ENCODE measurements around the gene ADAMTS2.
A peak's percentile ranks its signal among the peaks of the same experiment; 100 is the strongest.

Gene ADAMTS2

DNA sequence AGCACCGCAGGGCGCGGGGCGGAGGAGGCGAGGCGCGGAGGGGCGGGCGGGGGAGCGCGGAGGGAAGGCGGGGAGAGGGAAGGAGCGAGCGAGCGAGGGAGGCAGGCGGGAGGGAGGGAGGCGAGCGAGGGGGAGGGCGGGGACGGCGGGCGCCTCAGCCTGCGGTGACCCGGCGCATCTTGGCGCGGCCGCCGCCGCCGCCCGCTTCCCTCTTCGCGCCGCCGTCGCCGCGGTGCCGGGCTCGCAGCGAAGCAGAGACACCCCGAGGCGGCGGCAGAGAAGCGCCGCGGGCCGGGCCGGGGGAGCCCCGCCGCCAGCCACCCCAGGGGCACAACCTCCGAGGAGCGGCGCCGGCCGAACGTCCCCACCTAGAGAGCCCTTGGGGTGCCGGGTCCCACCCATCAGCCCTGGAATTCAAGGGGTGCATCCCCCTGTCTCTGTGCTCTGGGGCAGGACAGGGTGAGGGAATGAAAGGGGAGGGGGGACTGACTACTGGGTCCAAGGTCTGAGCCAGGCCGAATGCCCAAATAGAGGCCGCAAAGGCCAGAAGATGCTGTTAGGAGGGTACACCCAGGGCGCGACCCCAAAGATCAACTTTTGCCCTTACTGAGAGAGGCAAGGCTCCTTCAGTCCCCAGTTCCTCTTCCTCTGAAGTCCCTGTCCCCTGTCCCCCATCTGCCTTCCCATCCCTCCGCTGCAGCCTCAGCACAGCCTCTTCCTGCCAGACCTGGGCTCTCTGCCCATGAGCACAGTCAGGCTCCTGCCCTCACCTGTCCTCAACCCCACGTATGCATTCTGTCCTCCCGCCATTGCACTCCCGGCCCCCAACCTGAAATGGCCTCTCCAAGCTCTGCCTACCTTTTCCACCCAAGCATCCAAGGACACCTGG is at the start of gene ADAMTS2:
Gene ADAMTS2 (minus strand): TSS at position 29 of the 889 bp plus-strand sequence. CDS start 133 bp downstream, outside the sequence.
- peak in 1 of 2 donors; percentile 5 for DNase-seq

DNA sequence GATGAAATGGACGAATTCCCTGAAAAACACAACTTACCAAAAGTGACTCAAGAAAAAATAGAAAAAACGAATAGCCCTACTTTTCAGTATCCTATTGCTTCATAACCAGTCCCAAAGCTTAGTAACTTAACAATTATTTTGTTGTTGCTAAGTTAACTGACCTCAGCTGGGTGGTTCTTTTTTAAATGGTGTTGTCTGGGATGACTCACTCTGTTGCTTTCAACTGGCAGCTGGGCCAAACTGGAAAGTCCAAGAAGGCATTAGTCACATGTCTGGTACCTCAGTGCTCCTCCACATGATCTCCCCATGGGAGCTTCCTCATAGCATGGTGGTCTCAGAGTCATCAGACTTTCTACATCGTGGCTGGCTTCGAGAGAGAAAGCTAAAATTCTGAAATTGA is 47.8 kb upstream of the ADAMTS2 start:
- peak; percentile 42 to 67 for DNase-seq

DNA sequence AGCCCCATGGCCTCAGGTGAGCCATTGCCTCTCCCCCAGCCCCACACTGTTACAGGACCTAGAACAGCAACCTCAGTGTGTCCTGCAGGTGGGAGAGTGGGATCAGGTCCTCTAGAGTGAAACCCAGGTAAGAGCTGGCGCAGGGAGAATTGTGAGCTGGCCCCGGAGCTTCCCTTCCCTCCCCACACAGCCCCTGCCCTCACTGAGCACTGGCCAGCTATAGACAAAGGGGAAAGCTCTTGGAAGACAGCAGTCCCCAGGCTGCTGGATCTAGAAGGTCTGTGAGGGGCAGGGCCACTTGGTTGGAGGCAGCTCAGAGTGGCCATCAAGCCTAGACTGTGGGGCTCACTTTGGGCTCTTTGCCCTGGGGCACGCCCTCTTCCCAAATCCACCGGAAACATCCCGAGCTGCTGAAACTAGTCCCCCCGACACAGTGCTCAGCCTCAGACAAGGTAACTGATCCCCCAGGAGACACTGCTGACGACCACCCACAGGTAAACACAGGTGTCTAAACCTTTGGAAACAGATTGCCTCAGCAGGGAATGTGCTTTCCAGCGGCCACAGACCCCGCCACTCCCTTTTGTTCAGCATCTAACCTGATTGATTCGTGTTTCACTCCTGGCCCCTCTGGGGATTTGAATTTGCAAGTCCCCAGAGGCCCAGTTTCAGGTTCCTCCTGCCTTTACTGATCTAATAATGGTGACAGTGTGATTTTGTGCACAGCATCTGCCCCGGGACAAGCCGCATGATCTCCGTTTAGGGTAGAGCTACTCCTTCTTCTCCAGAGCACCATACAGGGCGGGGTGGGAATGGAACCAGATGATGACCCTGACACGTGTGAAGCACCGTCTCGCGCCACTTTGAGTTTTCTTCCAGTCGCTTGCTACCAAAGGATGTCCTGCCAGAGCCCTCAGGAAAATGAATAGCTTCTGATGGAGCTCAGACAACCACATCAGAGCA is 42.2 kb upstream of the ADAMTS2 start:
- DNase-seq, result no peak

DNA sequence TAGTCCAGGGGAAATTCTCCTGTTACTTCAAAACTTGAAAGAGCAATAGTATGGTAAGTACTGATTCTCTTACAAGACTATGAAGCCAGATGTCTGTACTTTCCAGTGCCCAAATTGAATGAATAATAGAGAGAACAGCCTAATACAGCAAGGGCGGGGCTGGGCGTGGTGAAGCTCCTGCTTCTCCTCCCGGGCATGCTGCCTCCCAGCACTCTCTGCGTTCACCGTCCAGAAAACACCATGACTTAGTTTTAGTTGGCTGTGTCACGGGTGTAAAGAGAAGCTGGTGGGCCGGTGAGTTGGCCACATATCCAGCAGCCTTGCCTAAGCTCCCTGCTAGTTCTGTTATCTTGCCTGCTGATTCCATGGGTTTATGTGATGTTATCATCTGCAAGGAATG is 40.7 kb upstream of the ADAMTS2 start:
- DNase-seq, result no peak

DNA sequence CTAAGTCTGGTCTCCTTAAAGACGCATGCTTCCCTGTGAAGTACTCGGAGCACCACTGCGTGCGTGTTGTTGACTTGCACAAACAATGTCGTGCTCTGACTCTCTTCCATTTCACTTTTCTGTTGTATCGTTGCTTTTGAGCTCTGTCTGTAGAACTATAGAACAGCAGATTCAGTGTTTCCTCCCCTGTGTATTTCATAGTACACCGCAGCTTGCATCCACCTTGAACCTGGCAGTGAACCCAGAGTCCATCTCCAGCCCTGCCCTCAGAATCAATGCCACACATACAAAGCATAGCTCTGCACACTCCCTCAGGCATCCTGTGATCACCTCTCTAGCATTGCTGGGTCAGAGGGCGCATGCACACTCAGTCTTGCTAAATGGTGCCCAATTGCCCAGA is 37.2 kb upstream of the ADAMTS2 start:
- DNase-seq, result no peak

DNA sequence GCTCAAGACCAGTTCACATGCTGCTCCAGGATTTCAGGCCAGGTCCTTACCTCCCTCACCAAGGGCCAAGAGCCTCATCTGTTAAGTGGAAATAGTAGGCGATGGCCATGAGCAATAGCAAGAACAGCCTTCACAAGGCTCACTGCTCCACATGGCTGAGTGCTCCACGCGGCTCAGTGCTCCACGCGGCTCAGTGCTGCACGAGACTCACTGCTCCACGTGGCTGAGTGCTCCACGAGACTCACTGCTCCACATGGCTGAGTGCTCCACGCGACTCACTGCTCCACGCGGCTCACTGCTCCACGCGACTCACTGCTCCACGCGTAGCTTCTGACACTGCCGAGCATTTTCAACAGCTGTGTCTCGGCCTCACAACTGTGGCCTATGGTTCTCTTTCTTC is 36.4 kb upstream of the ADAMTS2 start:
- DNase-seq, result no peak

DNA sequence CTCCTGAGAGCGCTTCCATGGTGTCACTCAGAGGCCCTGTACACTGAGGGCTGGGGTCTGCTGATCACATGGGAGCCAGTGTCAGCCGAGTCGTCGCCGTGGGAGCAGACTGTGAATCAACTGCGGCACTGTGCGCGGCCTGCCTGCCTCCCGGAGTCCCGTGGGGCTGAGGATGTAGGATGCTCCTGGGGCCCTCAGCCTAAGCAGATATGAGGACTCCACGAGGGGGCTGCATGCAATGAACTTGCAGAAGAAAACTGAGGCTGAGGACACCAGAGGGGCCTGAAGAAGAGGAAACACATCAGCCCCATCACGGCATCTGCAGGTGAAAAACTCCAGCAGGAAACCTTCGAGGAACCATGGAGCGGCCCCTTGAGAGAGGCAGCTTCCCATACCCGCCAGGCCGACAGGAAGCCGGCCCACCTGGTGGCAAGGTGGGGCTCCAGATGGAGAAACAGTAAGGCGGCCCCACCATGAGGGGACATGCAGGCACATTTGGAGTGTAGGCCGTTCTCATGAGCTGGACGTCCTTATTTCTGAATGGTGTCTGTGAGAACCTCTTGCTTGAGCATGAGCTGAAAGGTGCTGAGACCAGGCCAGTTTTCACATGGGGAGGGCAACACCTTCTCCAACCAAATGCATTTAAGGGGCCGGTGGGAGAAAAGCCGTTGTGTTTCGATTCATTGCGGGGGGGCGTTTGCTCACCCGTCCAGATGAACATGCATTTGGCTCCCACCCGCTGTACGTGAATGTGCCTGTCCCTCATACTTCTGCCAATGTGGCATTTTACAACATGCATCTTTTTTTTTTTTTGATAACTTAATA is 35.2 kb upstream of the ADAMTS2 start:
- DNase-seq, result no peak

DNA sequence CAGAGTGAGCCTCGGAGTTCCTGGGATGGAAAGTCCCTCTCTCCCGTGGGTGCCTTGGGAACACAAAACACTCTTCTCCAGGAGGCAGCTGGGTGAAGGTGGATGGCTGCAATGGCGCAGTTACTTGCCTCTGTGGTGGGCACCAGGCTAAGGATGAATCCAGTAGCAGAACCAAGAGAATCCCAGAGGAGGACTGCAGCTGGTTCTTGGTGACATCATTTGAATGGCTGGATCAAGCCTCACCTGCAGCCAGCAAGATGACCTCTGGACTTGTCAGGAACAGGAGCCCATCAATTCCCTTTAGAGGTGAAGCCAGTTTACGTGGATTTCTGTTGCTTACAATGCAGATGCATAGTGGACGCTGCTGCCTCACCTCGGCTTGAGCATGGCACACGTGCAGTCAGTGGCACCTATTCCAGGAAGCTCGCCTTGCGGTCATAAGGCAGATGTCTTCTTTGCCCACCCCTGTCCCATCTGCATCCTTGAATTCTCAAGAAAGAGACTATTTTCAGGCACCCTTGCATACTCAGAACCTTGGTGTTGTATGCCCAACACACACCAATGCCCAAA is 34.1 kb upstream of the ADAMTS2 start:
- no peak for DNase-seq

DNA sequence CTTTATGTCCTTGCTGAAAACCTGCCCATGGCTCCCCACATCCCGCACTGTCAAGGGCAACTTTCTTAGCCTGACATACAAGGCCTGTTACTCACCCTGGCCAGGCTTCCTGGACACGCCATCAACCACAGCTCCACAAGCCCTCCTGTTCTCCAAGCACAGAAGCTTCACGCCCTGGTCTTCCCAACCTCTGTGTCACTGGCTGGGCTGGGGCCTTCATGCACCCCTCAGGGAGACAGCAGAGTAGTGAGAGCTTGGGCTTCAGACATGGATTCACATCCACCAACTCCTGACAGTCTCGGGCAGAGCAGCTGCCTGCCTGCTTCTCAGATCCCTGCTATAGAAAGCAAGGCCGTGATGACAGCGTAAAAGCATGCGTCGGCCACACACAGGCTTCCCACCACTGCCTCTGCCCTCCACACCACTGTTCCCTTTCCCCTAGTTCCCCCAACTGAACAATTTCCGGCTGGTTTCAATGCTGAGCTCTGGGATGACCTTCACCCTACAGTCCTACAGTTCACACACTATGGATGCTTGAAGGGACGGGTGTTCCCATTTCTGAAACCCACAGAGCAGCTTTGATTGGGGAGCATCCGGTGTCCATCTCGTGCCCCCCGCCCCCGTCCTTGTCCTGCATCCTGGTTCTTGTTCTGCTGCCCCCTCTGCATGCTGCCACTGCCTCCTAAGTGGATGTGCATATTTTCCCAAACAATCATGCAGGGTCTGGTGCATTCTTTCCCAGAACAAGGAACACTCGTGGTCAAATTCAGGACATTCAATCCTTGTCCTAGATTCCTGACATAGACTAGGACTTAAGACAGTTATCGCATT is 33.4 kb upstream of the ADAMTS2 start:
- no peak for DNase-seq

DNA sequence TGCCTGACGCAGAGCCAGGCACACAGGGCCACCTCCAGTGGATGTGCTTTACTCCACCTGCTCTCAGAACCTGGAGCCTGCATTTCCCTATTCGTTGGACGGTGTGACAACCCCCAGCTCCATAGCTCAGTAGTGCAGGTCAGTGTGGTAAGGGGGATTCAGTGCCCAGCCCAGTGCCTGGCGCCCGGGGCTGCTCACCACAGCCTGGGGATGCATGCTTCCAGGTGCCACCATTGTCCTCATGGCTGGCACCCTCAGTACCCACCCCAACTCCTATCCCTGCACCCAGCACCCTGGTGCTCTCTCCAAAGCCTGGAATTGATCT is 32.8 kb upstream of the ADAMTS2 start:
- no peak for DNase-seq

DNA sequence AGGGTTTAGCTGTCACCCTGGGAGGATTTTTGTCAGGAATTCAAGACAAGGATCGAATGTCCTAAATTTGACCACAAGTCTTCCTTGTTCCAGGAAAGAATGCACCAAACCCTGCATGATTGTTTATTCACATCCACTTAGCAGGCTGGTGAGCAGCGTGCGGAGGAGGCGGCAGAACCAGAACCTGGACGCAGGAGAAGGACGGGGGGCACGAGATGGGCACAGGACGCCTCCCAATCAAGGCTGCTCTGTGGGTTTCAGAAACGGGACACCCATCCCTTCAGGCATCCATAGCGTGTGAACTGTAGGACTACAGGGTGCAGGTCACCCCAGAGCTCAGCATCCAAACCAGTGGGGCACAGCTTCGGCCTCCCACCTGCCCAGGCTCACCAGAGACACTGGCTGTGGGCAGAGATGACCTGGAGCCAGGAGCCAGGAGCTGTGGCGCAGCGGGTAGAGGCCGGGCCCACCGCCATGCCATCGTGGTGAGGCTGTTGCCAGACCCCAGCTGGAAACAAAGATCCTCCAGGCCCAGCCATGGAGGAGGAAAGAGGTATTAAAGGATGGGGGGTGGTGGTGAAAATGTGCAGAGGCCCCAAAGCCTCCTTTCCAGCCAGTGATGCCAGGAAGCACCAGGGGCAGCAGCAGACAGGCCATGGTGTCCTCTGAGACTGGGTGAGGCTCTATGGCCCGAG is 32.3 kb upstream of the ADAMTS2 start:
- no peak for DNase-seq

DNA sequence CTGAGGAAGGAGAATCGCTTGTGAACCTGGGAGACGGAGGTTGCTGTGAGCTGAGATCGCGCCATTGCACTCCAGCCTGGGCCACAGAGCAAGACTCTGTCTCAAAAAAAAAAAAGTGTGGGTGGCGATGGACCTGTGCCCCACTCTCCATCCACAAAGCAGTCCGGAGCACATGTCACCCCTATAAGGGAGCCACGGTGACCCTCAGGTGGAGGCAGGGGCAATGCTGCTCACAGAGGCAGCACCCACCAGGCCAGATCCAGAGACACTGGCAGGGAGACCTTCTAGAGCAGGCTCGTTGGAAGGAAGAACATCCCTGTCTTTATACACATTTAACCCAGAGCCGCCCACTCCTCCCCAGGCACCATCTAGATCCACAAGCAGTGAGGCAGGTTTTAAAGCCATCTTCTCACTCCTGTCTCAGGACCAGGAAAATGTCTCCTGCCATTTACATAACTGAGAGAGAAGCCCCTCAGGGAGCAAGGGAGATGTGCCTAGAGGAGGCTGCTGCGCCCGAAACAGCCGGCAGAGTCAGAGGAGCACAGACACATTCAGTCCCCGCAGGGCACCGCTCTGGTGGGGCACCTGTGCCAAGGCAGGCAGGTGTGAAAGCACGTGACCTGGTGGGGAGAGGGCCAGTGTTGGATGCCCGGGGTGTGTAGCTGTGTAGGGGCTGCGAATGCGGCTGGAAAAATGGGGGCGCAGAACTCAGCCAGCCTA is 31.6 kb upstream of the ADAMTS2 start:
- DNase-seq, result no peak

DNA sequence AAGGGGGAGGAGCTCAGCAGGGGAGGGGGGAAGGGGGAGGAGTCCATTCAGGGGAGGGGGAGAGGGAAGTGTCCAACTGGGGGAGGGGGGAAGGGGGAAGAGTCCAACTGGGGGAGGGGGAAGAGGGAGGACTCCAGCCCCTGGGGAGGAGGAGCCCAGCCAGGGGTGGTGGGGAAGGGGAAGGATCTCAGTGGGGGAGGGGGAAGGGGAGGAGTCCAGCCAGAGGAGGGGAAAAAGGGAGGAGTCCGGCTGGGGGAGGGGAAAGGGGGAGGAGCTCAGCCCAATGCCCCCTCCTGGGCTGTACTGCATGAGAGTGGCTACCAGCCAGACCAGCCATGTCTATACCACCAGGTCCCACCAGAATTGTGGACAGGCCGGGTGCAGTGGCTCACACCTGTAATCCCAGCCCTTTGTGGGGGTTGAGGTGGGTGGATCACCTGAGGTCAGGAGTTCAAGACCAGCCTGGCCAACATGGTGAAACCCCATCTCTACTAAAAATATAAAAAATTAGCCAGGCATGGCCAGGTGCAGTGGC is 30.6 kb upstream of the ADAMTS2 start:
- DNase-seq, result no peak

DNA sequence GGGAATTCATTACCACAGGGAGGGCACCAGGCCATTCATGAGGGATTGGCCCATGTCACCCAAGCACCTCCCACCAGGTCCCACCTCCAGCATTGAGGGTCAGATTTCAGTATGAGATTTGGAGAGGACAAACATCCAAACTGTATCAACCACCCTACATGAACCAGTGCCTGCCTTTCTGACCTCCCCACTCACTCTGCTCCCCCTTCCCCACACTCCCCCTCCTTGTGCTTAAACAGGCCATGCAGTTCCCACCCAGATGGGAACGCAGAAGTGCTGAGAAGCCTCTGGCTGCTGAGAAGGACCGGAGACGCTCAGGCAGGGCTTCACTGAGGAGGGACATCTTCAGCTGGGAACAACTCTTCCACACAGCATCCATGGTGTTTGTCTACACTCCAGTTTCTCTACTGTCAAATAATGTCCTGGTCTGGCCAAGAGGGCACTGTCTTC is 30.0 kb upstream of the ADAMTS2 start:
- DNase-seq, result no peak

DNA sequence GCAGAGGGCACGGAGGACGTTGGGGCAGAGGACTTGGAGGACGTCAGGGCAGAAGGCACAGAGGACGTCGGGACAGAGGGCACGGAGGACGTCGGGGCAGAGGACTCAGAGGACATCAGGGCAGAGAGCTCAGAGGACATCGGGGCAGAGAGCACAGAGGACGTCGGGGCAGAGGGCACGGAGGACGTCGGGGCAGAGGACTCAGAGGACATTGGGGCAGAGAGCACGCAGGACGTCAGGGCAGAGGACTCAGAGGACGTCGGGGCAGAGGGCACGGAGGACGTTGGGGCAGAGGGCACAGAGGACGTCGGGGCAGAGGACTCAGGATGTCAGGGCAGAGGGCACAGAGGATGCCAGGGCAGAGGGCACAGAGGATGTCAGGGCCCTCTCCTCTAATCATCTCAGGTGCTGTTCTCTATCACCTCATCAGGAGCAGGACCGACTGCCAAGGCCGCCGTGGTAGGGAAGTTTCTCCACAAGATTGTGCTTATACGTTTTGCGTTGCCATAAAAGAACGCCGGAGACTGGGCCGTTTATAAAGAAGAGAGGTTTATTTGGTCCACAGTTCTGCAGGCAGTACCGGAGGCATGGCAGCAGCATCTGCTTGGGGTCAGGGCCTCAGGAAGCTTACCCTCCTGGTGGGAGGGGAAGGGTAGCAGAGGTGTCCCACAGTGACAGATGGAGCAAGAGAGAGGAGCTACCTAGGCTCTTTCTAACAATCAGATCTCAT is 29.4 kb upstream of the ADAMTS2 start:
- DNase-seq, result no peak

DNA sequence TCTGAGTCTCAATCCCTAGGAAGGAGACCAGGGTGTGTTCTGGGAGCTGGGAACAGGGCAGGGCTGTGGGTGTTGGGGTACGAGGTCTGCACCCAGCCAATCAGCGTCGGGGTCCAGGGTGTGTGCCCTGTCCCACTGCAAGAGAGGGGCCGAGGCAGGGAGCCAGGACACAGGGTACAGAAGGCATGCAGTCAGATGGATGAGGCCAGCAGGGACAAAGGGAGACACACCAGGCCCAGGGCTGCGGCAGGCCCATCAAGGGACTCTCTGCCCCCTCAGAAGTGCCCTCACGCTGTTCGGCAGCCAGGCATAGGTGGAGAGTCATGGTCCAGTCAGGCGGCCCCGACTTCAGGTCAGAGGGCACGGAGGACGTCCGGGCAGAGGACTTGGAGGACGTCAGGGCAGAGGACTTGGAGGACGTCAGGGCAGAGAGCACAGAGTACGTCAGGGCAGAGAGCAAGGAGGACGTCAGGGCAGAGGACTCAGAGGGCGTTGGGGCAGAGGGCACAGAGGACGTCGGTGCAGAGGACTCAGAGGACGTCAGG is 28.8 kb upstream of the ADAMTS2 start:
- no peak for DNase-seq

DNA sequence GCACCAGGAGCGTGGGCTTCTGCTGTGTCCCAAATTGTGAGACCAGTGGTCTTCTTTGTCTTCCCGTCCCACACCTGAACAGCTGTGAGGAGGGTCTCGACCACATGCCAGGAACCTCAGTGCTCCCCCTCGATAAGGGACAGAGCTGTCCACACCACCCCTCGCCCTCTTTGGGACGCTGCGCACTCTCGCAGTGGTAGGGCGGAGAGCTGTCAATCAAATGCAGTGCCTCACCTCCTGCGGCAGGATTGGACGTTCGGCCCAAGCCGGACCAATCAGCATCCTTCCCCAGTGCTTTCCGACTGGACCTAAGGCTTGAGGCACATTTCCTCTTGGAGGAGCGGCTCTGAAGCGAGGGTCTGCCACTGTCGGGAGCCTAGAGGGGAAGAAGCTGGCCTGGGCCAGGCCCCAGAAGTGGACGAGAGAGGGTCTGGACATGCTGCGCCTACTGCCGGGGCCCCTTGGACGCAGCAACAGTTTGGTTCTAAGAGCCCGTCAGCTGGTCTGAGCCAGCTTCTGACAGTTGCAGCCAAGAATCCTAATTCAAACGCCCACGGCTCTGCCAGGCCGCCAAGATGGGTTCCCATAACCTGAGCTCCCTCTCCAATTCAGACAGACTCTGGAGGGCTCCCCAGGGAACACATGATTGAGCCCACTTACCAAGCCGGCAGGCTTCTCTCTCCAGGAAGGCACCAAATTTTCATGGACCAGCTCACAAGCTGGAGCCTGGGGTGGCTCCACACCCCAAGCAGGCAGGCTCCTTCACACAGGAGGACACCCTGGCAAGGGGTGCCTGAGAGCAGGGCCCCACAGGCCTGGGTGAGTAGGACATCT is 28.1 kb upstream of the ADAMTS2 start:
- DNase-seq, result no peak

Measured in inflammatory macrophage treated with lipopolysaccharide for 1 hour (primary cell).